Measurements from ENCODE around the gene FABP6.

Gene FABP6

DNA sequence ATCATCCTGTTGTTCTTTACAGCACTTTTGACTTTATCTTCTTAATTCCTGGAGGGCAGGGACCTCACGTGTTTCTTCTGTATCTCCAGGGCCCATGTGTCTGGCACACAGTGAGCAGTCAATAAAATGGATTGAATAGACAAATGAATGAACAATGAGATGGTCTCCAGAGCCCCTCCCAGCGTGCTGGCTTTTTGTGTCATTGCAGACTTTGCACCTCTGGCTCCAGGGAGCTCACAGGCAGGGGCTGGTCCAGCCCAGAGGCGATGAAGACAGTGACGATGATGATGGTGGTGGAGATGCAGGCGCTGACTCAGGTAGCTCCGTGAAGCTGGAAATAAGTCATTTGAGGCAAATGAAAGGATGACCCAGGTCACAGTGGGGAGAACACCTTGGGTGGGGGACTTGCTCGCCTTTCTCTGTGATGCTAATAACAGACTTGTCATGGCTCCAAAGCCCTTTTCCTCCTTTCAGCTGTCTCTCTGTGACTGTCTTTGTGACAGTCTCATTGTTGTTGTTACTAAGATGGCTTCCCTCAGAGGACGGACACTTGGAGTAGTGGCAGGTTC lies 30.4 kb upstream of the FABP6 start:
- H3K27ac ChIP-seq: no peak overlapping the region
- no peak for DNase-seq (ENCODE audit: low spot score)
- H3K4me3 ChIP-seq: peak overlapping the region; percentile 71
- TF ChIP-seq, protein P1, sequence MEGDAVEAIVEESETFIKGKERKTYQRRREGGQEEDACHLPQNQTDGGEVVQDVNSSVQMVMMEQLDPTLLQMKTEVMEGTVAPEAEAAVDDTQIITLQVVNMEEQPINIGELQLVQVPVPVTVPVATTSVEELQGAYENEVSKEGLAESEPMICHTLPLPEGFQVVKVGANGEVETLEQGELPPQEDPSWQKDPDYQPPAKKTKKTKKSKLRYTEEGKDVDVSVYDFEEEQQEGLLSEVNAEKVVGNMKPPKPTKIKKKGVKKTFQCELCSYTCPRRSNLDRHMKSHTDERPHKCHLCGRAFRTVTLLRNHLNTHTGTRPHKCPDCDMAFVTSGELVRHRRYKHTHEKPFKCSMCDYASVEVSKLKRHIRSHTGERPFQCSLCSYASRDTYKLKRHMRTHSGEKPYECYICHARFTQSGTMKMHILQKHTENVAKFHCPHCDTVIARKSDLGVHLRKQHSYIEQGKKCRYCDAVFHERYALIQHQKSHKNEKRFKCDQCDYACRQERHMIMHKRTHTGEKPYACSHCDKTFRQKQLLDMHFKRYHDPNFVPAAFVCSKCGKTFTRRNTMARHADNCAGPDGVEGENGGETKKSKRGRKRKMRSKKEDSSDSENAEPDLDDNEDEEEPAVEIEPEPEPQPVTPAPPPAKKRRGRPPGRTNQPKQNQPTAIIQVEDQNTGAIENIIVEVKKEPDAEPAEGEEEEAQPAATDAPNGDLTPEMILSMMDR (IDR thresholded peaks at IDR 0.05): no peak

DNA sequence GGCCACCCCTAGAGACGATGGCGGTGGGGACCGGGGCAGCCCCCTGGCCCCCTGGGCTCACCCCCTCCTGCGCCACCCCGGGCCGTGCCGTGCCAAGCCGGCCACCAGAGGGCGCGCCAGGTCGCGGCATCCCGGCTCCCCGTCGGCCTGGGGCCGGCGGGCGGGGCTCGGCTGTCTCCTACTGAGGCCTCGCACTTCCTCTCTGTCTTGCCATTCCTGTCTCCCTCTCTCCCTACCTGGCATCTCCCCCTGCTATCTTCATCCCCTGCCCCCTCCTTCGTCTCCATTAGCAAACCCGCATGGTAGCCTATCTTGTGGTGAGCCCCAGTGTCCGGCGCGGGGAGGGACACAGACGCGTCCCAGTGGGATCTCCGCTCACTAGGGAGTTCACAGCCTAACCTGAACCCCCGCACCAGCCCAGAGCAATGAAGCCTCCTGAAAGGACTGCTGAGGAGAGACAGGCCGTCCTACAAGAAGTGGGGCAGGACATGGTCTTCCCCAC lies 29.8 kb upstream of the FABP6 start:
- TF ChIP-seq, protein P1 (IDR thresholded peaks at IDR 0.05): peak; percentile 97
- H3K4me3 ChIP-seq: peak overlapping the region; percentile 71
- H3K27ac ChIP-seq: no peak overlapping the region
- peak; percentile 79 for DNase-seq (ENCODE audit: low spot score)

DNA sequence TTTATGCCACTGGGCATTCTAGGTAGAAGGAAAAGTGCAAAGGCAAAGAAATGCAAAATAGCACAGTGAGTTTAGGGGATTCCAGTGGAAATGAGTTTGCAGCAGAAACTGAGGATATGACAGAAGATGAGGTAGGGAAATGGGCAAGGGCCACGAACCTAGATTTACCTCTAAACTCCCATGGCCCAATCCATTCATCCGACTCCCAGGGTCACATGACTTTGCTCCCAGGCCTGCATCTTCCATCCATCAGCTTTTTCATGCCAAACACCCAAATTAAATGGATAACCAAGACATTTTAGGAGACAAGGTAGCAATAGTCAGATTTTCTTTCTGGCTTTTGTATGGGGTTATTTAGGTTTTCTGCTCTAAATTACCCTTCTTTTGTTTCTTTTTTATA lies 22.2 kb upstream of the FABP6 start:
- Histone ChIP-seq H3K4me3 (no peak overlapping the region), H3K27ac (no peak overlapping the region)
- DNase-seq (ENCODE audit: low spot score): no peak
- TF ChIP-seq, protein P1 (IDR thresholded peaks at IDR 0.05): no peak

DNA sequence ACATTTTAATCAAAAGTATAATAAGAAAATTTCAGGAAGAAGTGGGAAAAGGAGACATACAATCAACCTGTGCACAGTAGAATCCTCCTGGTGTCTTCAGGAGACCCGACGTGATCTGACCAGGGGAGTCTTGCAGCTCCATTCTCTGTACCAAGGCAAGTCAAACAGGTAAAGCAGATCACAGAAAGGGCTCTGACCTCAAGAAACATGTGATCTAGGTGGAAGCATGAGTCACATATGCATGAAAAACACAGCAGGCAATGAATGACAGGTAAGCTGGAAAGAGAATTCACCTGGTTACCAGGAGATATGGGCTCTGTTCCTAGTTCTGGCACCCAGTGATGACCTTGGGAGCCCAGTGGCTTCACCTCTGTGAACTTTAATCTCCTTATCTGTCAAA lies 19.4 kb upstream of the FABP6 start:
- DNase-seq (ENCODE audit: low spot score): no peak
- Histone ChIP-seq H3K27ac (no peak overlapping the region), H3K4me3 (no peak overlapping the region)
- TF ChIP-seq, protein P1 (IDR thresholded peaks at IDR 0.05): no peak

DNA sequence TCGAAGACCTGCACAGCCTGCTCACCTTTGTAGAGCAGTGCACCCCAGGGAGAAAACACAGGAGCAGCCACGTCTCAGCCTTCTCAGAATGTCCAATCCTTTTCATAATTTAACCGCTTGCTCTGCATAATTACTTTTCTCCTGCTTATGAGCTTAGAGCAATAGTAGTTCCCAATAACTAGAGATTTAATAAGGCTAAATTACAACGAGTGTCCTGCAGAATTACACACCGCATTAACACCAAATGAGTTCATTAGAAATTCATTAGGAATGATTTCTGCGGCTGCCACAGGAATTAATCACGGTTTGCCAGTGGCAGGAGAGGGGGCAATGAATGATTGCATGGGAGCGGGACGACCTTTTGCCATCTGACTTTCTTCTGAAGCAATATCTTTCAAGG lies 18.7 kb upstream of the FABP6 start:
- no peak for DNase-seq (ENCODE audit: low spot score)
- Histone ChIP-seq H3K4me3 (no peak overlapping the region), H3K27ac (no peak overlapping the region)
- TF ChIP-seq, protein P1 (IDR thresholded peaks at IDR 0.05): no peak

DNA sequence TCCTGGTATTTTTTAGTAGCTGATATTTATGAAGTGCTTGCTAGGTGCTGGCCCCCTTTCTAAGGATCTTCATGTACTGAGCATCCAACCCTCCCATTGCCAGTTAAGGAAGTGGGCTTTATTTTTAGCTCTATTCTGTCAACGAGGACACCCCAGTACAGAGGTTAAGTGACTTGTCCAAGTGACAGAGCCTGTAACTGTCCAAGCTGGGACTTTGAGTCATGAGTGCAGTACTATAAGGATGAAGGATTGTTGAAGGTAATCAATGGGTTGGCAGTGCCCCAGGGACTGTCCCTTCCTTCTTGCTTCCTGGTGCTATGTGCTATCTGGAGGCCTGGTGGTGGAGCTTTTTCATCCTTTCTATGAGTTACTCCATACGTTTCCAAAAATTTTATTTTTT lies 18.0 kb upstream of the FABP6 start:
- no peak overlapping the region for H3K27ac ChIP-seq
- no peak for DNase-seq (ENCODE audit: low spot score)
- TF ChIP-seq, protein P1 (IDR thresholded peaks at IDR 0.05): no peak

DNA sequence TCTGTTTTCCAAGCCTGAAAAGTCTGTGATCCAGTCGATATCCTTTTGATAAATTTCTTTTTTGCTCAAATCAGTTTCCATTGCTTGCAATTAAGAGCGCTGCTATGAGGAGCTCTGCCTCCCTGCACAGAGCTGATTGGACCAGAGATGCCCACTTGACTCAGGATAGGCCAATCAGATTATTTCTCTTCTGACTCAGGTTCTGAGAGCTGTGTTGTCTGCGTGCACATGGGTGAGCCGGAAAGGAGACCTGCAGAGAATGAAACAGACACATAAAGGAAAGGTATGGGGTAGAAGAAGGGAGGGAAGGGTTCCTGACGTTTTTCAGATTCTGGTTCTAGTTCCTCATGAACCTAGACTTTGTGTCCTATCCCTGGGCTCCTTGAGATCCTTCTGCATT lies 15.8 kb upstream of the FABP6 start:
- H3K27ac ChIP-seq: no peak overlapping the region
- no peak for DNase-seq (ENCODE audit: low spot score)

More for the DNA sequence above, 18.0 kb upstream of the FABP6 start:
- no peak overlapping the region for H3K4me3 ChIP-seq

More for the DNA sequence above, 15.8 kb upstream of the FABP6 start:
- TF ChIP-seq, protein P1 (IDR thresholded peaks at IDR 0.05): no peak
- no peak overlapping the region for H3K4me3 ChIP-seq
